IPS-11a (cell line): Measurements from ENCODE around the gene TWNK.
"Not testable (repeated sequence)": the region's sequence is repeated elsewhere in the genome, so short reads cannot be mapped to it uniquely, and the experiment has no call there.

ENCODE experiments used
- H3K4me3 ChIP-seq: one replicate; pipeline ENCODE4 v1.5.1; 2013; ENCODE audit warnings: low read depth, low read length, control low read depth

The TWNK gene

DNA sequence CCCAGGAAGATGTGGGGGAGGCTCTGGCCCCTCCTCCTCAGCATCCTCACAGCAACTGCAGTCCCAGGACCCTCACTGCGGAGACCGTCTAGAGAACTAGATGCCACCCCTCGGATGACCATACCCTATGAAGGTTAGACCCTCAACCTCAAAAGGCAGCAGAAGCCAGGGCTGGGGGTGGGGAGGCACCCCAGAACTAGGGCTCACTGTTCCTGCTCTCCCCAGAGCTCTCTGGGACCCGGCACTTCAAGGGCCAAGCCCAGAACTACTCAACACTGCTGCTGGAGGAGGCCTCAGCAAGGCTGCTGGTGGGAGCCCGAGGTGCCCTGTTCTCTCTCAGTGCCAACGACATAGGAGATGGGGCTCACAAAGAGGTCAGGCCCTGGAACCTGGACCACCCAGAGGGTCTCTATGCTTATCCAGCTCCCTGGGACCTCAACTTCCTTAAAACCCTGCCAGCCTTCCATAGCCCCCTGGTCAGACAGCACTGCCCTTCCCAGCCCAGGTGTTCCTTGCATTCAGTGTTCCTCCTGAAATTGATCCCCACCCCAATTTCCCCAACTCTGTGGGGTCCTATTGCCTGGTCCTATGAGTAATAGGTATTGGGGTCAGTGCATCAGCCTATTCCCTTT, 14.3 kb upstream of the TWNK start:
- no peak overlapping the region for H3K4me3 ChIP-seq

GRCh38 chr10:100975397-100975796, 11.9 kb upstream of the TWNK start:
- not testable (repeated sequence) for H3K4me3 ChIP-seq

DNA sequence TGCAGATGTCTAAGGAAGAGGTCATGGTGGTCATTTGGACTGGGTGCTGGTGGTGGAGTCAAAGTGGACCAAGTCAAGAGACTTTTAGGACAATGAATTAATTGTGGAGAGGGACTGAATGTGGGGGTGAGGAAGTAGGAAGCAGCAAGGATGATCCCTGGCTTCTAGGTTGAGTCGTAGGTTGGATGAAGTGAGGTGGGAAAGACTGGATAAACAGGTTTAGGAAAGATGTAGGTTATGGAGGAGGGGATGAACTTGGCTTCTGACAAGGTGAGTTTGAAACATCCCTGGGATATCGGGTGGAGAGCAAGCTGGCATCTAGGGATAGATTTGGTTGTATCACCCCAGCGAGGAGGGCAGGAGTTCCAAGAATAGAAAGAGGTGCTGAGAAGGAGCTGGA, 10.4 kb upstream of the TWNK start:
- H3K4me3 ChIP-seq, result no peak overlapping the region

DNA sequence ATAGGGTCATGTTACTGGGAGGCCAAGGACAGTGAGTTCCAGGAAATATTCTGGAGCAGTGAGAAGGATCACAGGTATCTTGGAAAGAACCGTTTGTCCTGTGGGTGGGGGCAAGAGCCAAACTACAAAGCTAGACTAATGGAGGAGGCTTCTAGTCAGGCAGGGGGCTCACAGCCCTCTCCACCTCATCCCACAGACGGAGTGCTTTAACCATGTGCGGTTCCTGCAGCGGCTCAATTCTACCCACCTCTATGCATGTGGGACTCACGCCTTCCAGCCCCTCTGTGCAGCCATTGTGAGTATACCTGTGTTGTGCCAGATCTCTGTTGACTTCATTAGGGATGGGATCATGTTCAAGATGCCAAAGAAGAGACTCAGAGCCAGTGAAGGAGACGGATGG, 9.9 kb upstream of the TWNK start:
- H3K4me3 ChIP-seq, result no peak overlapping the region

GRCh38 chr10:100978121-100978900, 9.0 kb upstream of the TWNK start:
- H3K4me3 ChIP-seq, result no peak overlapping the region

- H3K4me3 ChIP-seq, result no peak overlapping the region
These were observed 8.5 kb upstream of the TWNK start for GRCh38 chr10:100978901-100979195.

- H3K4me3 ChIP-seq, result no peak overlapping the region
These were observed 7.5 kb upstream of the TWNK start for GRCh38 chr10:100979791-100980272.

DNA sequence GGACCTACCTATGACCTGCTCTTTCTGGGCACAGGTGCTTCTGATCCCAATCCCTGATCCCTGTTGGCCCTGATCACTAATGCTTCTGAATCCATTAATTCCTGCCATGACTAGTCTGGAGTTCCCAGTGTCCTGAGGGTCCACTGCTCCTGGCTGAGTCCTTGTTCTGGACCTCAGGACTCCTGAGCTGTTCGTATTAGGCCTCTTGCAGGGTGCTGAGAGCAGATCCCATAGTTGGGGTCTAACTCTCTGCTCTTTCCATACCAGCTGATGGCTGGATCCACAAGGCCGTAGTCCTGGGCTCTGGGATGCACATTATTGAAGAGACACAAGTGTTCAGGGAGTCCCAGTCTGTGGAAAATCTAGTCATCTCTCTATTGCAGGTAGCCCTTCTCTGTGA, 7.0 kb upstream of the TWNK start:
- H3K4me3 ChIP-seq, result no peak overlapping the region

DNA sequence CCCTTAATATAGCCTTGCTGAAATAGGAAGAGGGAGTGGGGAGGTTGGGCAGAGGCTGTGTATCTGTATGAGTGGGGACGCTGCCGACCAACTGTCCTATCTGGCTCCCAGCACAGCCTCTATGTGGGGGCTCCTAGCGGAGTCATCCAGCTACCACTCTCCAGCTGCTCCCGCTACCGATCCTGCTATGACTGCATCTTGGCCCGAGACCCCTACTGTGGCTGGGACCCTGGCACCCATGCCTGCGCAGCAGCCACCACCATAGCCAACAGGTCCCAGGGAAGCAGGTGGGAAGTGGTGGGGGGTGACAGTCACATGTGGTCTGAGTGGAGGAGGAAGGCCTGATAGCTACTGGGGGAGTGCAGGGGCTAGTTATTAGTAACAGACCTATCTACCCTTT, 6.6 kb upstream of the TWNK start:
- H3K4me3 ChIP-seq, result no peak overlapping the region

DNA sequence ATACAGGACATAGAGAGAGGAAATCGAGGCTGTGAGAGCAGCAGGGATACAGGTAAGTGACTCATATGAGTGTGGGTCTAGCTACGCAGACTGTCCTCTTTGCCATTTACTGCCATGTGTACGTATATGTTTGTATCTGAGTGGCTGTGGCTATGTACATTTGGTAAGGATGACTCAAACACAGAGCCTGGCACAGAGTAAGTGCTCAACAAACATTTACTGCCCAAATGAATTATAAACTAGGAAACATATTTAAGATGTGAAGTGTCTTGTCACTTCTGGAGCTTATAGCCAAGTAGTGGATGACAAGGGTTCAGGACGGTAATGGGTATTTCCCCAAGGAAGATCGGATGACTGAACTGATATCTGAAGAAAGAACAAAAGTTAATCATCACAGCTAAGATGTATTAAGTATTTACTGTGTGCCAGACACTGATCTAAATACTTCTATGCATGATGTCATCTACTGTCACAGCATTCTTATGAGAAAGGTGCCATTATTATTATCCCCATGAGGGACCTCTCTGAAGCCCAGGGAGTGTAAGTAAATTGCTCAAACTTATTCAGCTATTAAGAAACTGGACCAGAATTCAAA, 6.1 kb upstream of the TWNK start:
- H3K4me3 ChIP-seq, result no peak overlapping the region

- H3K4me3 ChIP-seq, result no peak overlapping the region
These were observed 4.2 kb upstream of the TWNK start for GRCh38 chr10:100982916-100983830.

GRCh38 chr10:100983868-100984671, 3.3 kb upstream of the TWNK start:
- no peak overlapping the region for H3K4me3 ChIP-seq

- no peak overlapping the region for H3K4me3 ChIP-seq
These were observed 2.6 kb upstream of the TWNK start for GRCh38 chr10:100984672-100985177.

- no peak overlapping the region for H3K4me3 ChIP-seq
These were observed 2.0 kb upstream of the TWNK start for GRCh38 chr10:100985336-100985735.

DNA sequence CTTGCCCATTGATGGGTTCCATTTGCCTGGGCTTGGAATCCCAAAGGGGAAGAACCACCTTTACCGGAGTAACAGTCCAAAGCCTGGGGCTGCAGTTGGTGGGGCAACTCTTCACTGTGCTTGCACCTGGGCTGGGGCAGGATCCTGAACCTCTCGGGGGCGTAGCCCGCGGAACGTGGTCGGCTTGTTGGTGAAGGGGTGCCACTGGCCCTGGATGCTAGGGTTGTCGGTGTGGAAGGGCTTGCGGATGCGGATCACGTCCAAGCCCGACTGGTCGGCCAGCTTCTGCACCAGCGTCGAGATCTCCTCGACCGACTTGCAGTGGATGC, 756 bp upstream of the TWNK start:
- H3K4me3 ChIP-seq, result peak overlapping the region; percentile 98

DNA sequence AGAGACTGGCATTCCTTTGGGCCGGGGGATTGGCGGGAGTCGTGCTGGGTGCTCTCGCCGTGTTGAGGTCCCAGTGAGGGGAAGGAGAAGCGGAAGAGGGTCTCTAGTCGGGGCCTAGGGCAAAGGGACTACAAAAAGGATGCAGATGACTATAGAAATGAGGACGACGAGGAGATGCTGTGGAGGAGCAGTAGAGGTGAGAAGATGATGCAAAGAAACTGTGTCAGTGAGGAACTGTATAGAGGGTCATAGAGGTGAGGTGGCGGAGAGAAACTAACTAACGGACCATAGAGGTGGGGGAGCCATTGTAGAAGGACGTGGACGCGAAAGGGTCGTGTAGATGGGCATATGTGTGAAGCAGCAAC, 324 bp downstream of the TWNK start:
- H3K4me3 ChIP-seq, result peak overlapping the region; percentile 98

DNA sequence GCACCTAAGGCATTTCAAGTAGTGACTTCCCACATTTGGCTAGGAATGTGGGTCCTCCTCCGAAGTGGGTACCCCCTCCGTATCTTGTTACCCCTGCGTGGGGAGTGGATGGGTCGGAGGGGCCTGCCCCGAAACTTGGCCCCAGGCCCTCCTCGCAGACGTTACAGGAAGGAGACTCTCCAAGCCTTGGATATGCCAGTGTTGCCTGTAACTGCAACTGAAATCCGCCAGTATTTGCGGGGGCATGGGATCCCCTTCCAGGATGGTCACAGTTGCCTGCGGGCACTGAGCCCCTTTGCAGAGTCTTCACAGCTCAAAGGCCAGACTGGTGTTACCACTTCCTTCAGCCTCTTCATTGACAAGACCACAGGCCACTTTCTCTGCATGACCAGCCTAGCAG, 823 bp downstream of the TWNK start:
- H3K4me3 ChIP-seq, result peak overlapping the region; percentile 98

DNA sequence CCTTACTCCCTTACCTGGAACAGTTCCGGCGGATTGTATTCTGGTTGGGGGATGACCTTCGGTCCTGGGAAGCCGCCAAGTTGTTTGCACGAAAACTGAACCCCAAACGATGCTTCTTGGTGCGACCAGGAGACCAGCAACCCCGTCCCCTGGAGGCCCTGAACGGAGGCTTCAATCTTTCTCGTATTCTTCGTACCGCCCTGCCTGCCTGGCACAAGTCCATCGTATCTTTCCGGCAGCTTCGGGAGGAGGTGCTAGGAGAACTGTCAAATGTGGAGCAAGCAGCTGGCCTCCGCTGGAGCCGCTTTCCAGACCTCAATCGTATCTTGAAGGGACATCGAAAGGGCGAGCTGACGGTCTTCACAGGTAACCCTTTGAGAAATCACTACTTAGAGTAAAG, 1.7 kb downstream of the TWNK start:
- no peak overlapping the region for H3K4me3 ChIP-seq

GRCh38 chr10:100993986-100994708, 6.8 kb downstream of the TWNK start:
- H3K4me3 ChIP-seq, result no peak overlapping the region

DNA sequence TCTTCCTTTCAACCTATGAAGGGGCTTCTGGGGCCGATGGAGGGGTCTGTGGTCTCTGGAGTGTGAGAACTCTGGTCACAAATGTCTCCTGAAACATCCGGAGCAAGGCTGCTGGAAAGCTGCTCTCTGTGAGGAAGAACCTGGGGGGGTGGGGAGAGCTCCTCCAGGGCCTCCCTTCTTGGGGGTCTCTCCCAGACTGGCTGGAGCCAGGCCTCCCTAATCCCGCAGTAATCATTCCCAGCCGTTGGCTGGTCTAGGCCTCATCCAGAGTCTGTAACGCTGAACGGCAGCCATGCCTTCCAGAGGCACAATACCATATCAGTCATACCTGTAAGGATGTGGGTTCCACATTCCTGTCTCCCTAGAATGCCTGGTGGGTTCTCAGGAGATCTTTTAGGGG, 7.8 kb downstream of the TWNK start:
- no peak overlapping the region for H3K4me3 ChIP-seq
